Central memory CD8-positive, alpha-beta T cell (primary cell): ENCODE measurements around the gene LILRA5.
"Not testable (repeated sequence)": the region's sequence is repeated elsewhere in the genome, so short reads cannot be mapped to it uniquely, and the experiment has no call there.

ENCODE experiments used
- ATAC-seq: fragments of 150-1000 bp; cut with Tn5 transposase; replicated peaks from 2 replicates; pipeline ENCODE4 v1.10.0; 2022; ENCODE audit warnings: mild to moderate bottlenecking, moderate FRiP score, moderate number of reproducible peaks; ENCODE audit not compliant: poor library complexity, severe bottlenecking; ENCODE audit errors: extremely low read depth
- DNase-seq, 2 donors: peaks; one replicate each; pipeline ENCODE4 v3.0.0; 2021; ENCODE audit warnings: low spot score in 2 of 2
- H3K27ac Mint-ChIP-seq: one replicate; pipeline ENCODE4 v1.8.0; 2022; ENCODE audit warnings: low read depth, mild to moderate bottlenecking, moderate library complexity, mixed read lengths
- H3K27me3 Mint-ChIP-seq: one replicate; pipeline ENCODE4 v1.8.0; 2022; ENCODE audit warnings: mixed read lengths
- H3K36me3 Mint-ChIP-seq: one replicate; pipeline ENCODE4 v1.8.0; 2022; ENCODE audit warnings: mild to moderate bottlenecking, moderate library complexity, mixed read lengths; ENCODE audit not compliant: insufficient read depth
- H3K4me1 Mint-ChIP-seq: one replicate; pipeline ENCODE4 v1.8.0; 2022; ENCODE audit warnings: mixed read lengths
- H3K4me3 Mint-ChIP-seq: one replicate; pipeline ENCODE4 v1.8.0; 2022; ENCODE audit warnings: mild to moderate bottlenecking, moderate library complexity, mixed read lengths
- H3K9me3 Mint-ChIP-seq: one replicate; pipeline ENCODE4 v1.8.0; 2022; ENCODE audit warnings: mixed read lengths

LILRA5 gene

GRCh38 chr19:54312436-54313377, at the start of gene LILRA5:
LILRA5 (minus strand) TSS chr19:54313166; CDS start chr19:54313019, 147 bp downstream.
- Mint-ChIP-seq H3K9me3 (no peaks in the 10 kb centered on the region), H3K36me3 (no peaks in the 10 kb centered on the region), H3K27me3 (peaks cover 70% of the 10 kb centered on the region), H3K4me3 (no peak within 1 kb of the TSS), H3K4me1 (no peaks in the 10 kb centered on the region), H3K27ac (no peak within 1 kb of the TSS)
- DNase-seq = no peak
- no peak for ATAC-seq

DNA sequence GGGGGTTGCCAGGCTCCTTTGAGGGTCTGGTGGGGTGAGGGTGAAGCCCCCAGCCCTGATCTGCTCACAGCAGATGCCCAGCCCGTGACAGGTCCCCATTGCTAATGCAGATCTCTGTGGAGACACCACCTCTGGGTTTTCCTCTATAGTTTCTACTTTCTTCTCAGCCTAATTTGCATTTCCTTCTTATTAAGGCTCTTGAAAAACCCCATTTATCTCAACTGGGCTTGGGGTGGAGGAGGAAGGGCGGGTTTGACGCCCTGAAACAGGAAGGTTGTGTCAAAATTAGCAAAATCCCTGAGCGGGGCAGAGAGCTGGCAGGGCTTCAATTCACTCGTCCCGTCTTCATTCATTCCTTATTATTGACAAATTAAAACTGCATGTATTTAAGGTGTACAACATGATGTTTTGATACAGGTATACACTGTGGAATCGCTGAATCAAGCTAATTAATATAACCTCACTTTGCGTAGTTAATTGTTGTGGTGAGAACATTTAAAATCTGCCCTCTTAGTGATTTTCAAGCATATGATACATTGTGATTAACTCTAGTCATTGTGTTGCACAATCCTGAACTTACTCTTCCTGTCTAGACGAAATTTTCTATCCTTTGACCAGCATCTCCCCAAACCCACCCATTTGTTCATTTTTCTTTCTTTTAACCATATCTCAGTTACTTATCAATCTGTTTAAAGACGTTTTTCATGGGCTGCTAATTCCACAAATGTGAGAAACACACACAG, 48.9 kb upstream of the LILRA5 start:
- H3K27me3 Mint-ChIP-seq, H3K36me3 Mint-ChIP-seq, DNase-seq, H3K9me3 Mint-ChIP-seq: not testable (repeated sequence)
- peak; percentile 64 for ATAC-seq
- peak overlapping the region; percentile 85 for H3K4me3 Mint-ChIP-seq
- peaks cover 48% of the 10 kb centered on the region for H3K4me1 Mint-ChIP-seq
- peak overlapping the region; percentile 74 for H3K27ac Mint-ChIP-seq

- H3K9me3 Mint-ChIP-seq, H3K4me3 Mint-ChIP-seq, H3K36me3 Mint-ChIP-seq, H3K27me3 Mint-ChIP-seq: not testable (repeated sequence)
- Mint-ChIP-seq H3K27ac (peak overlapping the region; percentile 64), H3K4me1 (peaks cover 38% of the 10 kb centered on the region)
- ATAC-seq (peak; percentile 82), DNase-seq (peak; percentile 59 to 64)
These were observed 46.3 kb upstream of the LILRA5 start for GRCh38 chr19:54359149-54359820.

- no peak overlapping the region for H3K4me3 Mint-ChIP-seq
These were observed 44.4 kb upstream of the LILRA5 start for GRCh38 chr19:54357381-54357780.

DNA sequence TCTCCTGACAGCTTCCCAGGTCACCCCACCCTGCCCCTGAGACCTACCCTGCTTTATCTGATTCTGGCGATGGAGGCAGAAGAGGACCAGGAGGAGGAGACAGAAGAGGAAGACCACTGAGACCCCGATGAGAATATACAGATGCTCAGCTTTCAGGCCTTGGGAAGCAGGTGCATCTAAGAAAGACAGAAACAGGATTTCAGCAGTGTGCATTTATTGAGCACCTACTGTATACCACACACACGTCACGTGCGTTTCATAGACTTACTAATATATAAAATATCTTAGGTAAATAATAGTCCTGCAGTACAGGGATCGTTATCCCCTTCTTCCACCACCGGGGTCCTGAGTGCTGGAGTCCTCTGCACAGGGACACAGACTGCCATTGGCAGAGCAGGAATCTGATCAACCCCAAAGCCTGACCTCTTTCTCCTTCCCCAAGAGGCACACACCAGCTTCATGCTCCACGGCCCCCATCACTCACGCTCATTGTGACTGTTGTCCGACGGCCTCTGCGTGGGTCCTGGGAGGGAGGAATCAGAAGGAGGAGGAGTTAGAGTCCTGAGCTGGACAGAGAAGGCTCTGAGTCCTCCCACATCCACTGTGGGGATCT, 43.6 kb upstream of the LILRA5 start:
- Mint-ChIP-seq H3K27me3 (no peaks in the 10 kb centered on the region), H3K4me3 (no peak overlapping the region), H3K36me3 (peaks cover 5% of the 10 kb centered on the region), H3K9me3 (no peaks in the 10 kb centered on the region), H3K4me1 (peaks cover 27% of the 10 kb centered on the region), H3K27ac (no peak overlapping the region)
- DNase-seq (no peak), ATAC-seq (no peak)

More at GRCh38 chr19:54357381-54357780, 44.4 kb upstream of the LILRA5 start:
- no peak for ATAC-seq
- Mint-ChIP-seq H3K36me3 (peaks cover 5% of the 10 kb centered on the region), H3K27me3 (no peaks in the 10 kb centered on the region), H3K27ac (no peak overlapping the region), H3K4me1 (peaks cover 34% of the 10 kb centered on the region), H3K9me3 (no peaks in the 10 kb centered on the region)
- DNase-seq = no peak

DNA sequence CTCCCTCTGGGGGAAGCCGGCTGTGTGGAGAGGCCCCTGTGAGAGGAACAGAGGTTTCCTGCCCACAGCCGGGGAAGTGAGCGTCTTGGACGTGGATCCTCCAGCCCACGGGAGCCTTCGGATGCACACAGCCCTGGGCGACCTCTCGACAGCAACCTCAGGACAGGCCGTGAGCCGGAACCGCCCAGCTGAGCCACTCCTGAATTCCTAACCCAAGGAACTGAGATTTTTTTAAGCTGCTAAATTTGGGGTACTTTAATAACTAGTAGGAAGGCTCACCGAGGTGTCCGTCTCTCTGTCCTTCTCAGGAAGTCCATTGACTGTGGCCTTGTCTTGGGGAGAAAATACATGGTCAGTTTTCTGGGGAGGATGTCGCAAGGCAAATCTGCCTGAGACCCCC, 42.7 kb upstream of the LILRA5 start:
- Mint-ChIP-seq H3K4me3 (no peak overlapping the region), H3K27ac (no peak overlapping the region), H3K4me1 (peaks cover 18% of the 10 kb centered on the region), H3K36me3 (peaks cover 5% of the 10 kb centered on the region), H3K9me3 (no peaks in the 10 kb centered on the region), H3K27me3 (no peaks in the 10 kb centered on the region)
- ATAC-seq (no peak), DNase-seq (no peak)

GRCh38 chr19:54354761-54355160, 41.8 kb upstream of the LILRA5 start:
- Mint-ChIP-seq H3K27me3 (no peaks in the 10 kb centered on the region), H3K9me3 (no peaks in the 10 kb centered on the region), H3K36me3 (peaks cover 5% of the 10 kb centered on the region), H3K4me3 (no peak overlapping the region), H3K4me1 (peaks cover 15% of the 10 kb centered on the region), H3K27ac (no peak overlapping the region)
- ATAC-seq = no peak
- no peak for DNase-seq

GRCh38 chr19:54352546-54352945, 39.6 kb upstream of the LILRA5 start:
- DNase-seq (no peak), ATAC-seq (no peak)
- Mint-ChIP-seq H3K27me3 (peaks cover 17% of the 10 kb centered on the region), H3K36me3 (peaks cover 5% of the 10 kb centered on the region), H3K4me1 (peaks cover 10% of the 10 kb centered on the region), H3K9me3 (no peaks in the 10 kb centered on the region), H3K27ac (peak overlapping the region; percentile 6), H3K4me3 (no peak overlapping the region)

- peaks cover 10% of the 10 kb centered on the region for H3K4me1 Mint-ChIP-seq
These were observed 39.1 kb upstream of the LILRA5 start for GRCh38 chr19:54352041-54352440.

DNA sequence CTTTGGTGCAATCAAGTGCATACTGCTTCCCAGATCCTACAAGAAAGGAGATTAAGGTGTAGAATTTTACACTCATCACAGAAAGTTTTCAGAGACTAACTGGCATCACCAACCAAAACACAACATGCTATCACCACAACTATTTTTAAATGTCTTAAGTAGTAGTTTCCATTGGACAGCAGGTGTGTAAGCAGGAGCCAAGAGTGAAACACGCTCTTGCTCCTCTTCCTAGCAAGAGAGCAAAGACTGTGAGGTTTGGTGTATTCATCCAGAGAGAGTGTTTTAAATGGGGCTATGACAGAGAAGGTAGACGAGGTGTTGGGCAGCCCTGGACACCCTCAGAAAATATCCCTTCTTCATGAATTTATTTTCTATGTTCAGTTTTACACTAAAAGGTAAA, 38.5 kb upstream of the LILRA5 start:
- H3K27me3 Mint-ChIP-seq = peaks cover 28% of the 10 kb centered on the region
- ATAC-seq (no peak), DNase-seq (no peak)
- H3K4me3 Mint-ChIP-seq = no peak overlapping the region
- H3K9me3 Mint-ChIP-seq = no peaks in the 10 kb centered on the region
- H3K36me3 Mint-ChIP-seq = peaks cover 5% of the 10 kb centered on the region
- peaks cover 10% of the 10 kb centered on the region for H3K4me1 Mint-ChIP-seq
- no peak overlapping the region for H3K27ac Mint-ChIP-seq

More at GRCh38 chr19:54352041-54352440, 39.1 kb upstream of the LILRA5 start:
- DNase-seq (no peak), ATAC-seq (no peak)
- Mint-ChIP-seq H3K27ac (peak overlapping the region; percentile 6), H3K4me3 (no peak overlapping the region), H3K36me3 (peaks cover 5% of the 10 kb centered on the region), H3K27me3 (peaks cover 22% of the 10 kb centered on the region), H3K9me3 (no peaks in the 10 kb centered on the region)

DNA sequence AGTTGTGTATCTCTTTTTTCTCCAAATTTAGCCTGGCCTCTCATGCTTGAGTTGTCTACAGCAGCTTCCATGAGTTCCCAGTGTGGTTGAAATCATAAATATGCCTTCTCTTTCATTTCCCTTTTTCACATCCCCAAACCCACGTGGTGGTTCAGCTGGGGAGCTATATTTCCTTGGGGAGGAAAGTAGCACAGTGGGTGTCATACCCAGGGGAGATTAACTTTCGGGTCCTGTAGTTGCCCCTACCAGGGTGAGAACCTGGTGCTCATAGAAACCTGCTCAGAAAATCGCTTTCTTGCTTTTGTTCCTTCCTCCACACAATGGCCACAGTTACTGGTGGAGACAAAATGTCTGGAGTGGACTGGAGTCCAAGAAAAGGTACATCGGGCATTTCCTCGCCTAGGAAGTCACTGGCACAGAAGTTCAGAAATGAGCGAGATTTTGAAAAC, 33.0 kb upstream of the LILRA5 start:
- Mint-ChIP-seq H3K9me3 (no peaks in the 10 kb centered on the region), H3K27me3 (peaks cover 52% of the 10 kb centered on the region), H3K4me3 (no peak overlapping the region), H3K4me1 (no peaks in the 10 kb centered on the region), H3K36me3 (peaks cover 2% of the 10 kb centered on the region), H3K27ac (no peak overlapping the region)
- DNase-seq = no peak
- ATAC-seq = no peak

DNA sequence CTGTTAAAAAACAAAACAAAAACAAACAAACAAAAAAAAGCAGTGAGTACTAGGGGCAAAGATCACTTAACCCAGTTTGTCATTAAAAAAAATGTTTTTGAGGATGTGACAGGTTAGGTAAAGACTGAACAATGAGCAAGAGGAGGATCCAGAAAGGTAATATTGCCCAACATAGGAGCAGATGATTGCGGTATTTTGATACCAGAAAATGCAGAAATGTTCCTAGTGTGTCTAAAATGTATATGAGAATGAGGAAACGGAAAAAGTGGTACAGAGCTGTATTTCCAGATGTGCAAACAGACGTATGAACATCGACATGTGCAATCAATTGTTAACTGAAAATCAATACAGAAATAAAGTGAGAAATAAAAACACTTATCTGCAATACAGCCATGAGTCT, 30.9 kb upstream of the LILRA5 start:
- no peak overlapping the region for H3K4me3 Mint-ChIP-seq
- peaks cover 62% of the 10 kb centered on the region for H3K27me3 Mint-ChIP-seq
- no peaks in the 10 kb centered on the region for H3K4me1 Mint-ChIP-seq
- DNase-seq (no peak), ATAC-seq (no peak)
- peaks cover 2% of the 10 kb centered on the region for H3K36me3 Mint-ChIP-seq
- no peak overlapping the region for H3K27ac Mint-ChIP-seq
- no peaks in the 10 kb centered on the region for H3K9me3 Mint-ChIP-seq
